ENCODE measurements around the gene CCDC150. TPM values are rescaled to one million over a fixed set of nuclear protein-coding genes. Genes with fewer than 3 reads are reported as not detected.
A peak's percentile ranks its signal among the peaks of the same experiment; 100 is the strongest.

The CCDC150 gene
- total RNA-seq, 1 donor from 2014 or later: 25.6 TPM

GRCh38 chr2:196748123-196748522 lies 108.6 kb downstream of the CCDC150 start:
- Mint-ChIP-seq H3K27me3 (ENCODE audit: unreplicated experiment) (peaks cover 5% of the 10 kb centered on the region), H3K9me3 (ENCODE audit: unreplicated experiment) (peaks cover 4% of the 10 kb centered on the region), H3K27ac (ENCODE audit: unreplicated experiment) (no peak overlapping the region), H3K4me3 (ENCODE audit: unreplicated experiment) (no peak overlapping the region), H3K36me3 (ENCODE audit: unreplicated experiment) (peaks cover 5% of the 10 kb centered on the region), H3K4me1 (ENCODE audit: low read depth, unreplicated experiment) (peaks cover 5% of the 10 kb centered on the region)
- DNase-seq: no peak
- no peak for TF ChIP-seq CTCF (IDR thresholded peaks at IDR 0.05; ENCODE audit: partially characterized antibody, unreplicated experiment)

GRCh38 chr2:196750291-196750923 lies 110.9 kb downstream of the CCDC150 start:
- no peak for TF ChIP-seq CTCF (IDR thresholded peaks at IDR 0.05; ENCODE audit: partially characterized antibody, unreplicated experiment)
- Mint-ChIP-seq H3K27me3 (ENCODE audit: unreplicated experiment) (peaks cover 5% of the 10 kb centered on the region), H3K4me3 (ENCODE audit: unreplicated experiment) (no peak overlapping the region), H3K9me3 (ENCODE audit: unreplicated experiment) (peaks cover 8% of the 10 kb centered on the region), H3K36me3 (ENCODE audit: unreplicated experiment) (peaks cover 12% of the 10 kb centered on the region), H3K27ac (ENCODE audit: unreplicated experiment) (no peak overlapping the region), H3K4me1 (ENCODE audit: low read depth, unreplicated experiment) (no peaks in the 10 kb centered on the region)
- no peak for DNase-seq

GRCh38 chr2:196750977-196751631 lies 111.6 kb downstream of the CCDC150 start:
- Mint-ChIP-seq H3K4me3 (ENCODE audit: unreplicated experiment) (no peak overlapping the region), H3K27me3 (ENCODE audit: unreplicated experiment) (peaks cover 5% of the 10 kb centered on the region), H3K9me3 (ENCODE audit: unreplicated experiment) (peaks cover 11% of the 10 kb centered on the region), H3K27ac (ENCODE audit: unreplicated experiment) (peak overlapping the region; percentile 20), H3K4me1 (ENCODE audit: low read depth, unreplicated experiment) (no peaks in the 10 kb centered on the region), H3K36me3 (ENCODE audit: unreplicated experiment) (peaks cover 19% of the 10 kb centered on the region)
- TF ChIP-seq CTCF (IDR thresholded peaks at IDR 0.05; ENCODE audit: partially characterized antibody, unreplicated experiment): peak; percentile 76
- peak; percentile 74 for DNase-seq

GRCh38 chr2:196758474-196759377 lies 119.2 kb downstream of the CCDC150 start:
- Mint-ChIP-seq H3K27me3 (ENCODE audit: unreplicated experiment) (peaks cover 1% of the 10 kb centered on the region), H3K4me3 (ENCODE audit: unreplicated experiment) (no peak overlapping the region), H3K27ac (ENCODE audit: unreplicated experiment) (no peak overlapping the region), H3K9me3 (ENCODE audit: unreplicated experiment) (peaks cover 16% of the 10 kb centered on the region), H3K36me3 (ENCODE audit: unreplicated experiment) (peaks cover 38% of the 10 kb centered on the region), H3K4me1 (ENCODE audit: low read depth, unreplicated experiment) (no peaks in the 10 kb centered on the region)
- no peak for DNase-seq
- no peak for TF ChIP-seq CTCF (IDR thresholded peaks at IDR 0.05; ENCODE audit: partially characterized antibody, unreplicated experiment)

Measured in glutamatergic neuron (in vitro differentiated cells).